AG09319 (cell line): ENCODE results near the gene MAML3.

Experiments used
- DNase-seq: peaks from one replicate; pipeline ENCODE4 v3.0.0-alpha.2; 2010; ENCODE audit warnings: low read depth; ENCODE audit errors: extremely low read depth
- CTCF ChIP-seq: IDR thresholded peaks from 2 replicates; pipeline ENCODE4 v1.5.1; 2011; ENCODE audit warnings: low read depth, mild to moderate bottlenecking, inconsistent platforms, low read length, moderate library complexity

MAML3 gene

GRCh38 chr4:139833151-139833910 is 320.7 kb downstream of the MAML3 start:
- no peak for TF ChIP-seq CTCF
- no peak for DNase-seq

GRCh38 chr4:139828966-139829664 is 324.9 kb downstream of the MAML3 start:
- DNase-seq, result no peak

GRCh38 chr4:139826426-139826825 is 327.6 kb downstream of the MAML3 start:
- TF ChIP-seq CTCF, result no peak
- no peak for DNase-seq

More at GRCh38 chr4:139828966-139829664, 324.9 kb downstream of the MAML3 start:
- no peak for TF ChIP-seq CTCF

GRCh38 chr4:139825523-139826014 is 328.4 kb downstream of the MAML3 start:
- TF ChIP-seq CTCF, result no peak
- DNase-seq, result no peak

- no peak for TF ChIP-seq CTCF
- DNase-seq, result no peak
These were observed 329.0 kb downstream of the MAML3 start for GRCh38 chr4:139824882-139825522.

- DNase-seq, result no peak
- TF ChIP-seq CTCF, result no peak
These were observed 330.2 kb downstream of the MAML3 start for GRCh38 chr4:139823746-139824145.

- DNase-seq, result no peak
- TF ChIP-seq CTCF, result no peak
These were observed 330.6 kb downstream of the MAML3 start for GRCh38 chr4:139823345-139823744.
